NCI-H1092 treated with DMSO at 0.1 percent for 48 hours (cell line): ENCODE data around the gene SLC44A5.
"Not testable (repeated sequence)": the region's sequence is repeated elsewhere in the genome, so short reads cannot be mapped to it uniquely, and the experiment has no call there.

Experiments used
- DNase-seq: peaks from one replicate; lab custom pipeline; 2025; lab: John Stamatoyannopoulos, UW

SLC44A5 gene

GRCh38 chr1:75366595-75366994 lies 244.3 kb downstream of the SLC44A5 start:
- no peak for DNase-seq

- no peak for DNase-seq
Measured at GRCh38 chr1:75361260-75361659, 249.7 kb downstream of the SLC44A5 start.

GRCh38 chr1:75354267-75354666 lies 256.6 kb downstream of the SLC44A5 start:
- not testable (repeated sequence) for DNase-seq

GRCh38 chr1:75353051-75353450 lies 257.9 kb downstream of the SLC44A5 start:
- no peak for DNase-seq

- no peak for DNase-seq
Measured at GRCh38 chr1:75345538-75346292, 265.2 kb downstream of the SLC44A5 start.

- peak; percentile 73 for DNase-seq
Measured at GRCh38 chr1:75342786-75343185, 268.1 kb downstream of the SLC44A5 start.

- DNase-seq: no peak
Measured at GRCh38 chr1:75341537-75341936, 269.4 kb downstream of the SLC44A5 start.

- peak; percentile 70 for DNase-seq
Measured at GRCh38 chr1:75338616-75339483, 272.1 kb downstream of the SLC44A5 start.

GRCh38 chr1:75334876-75335389 lies 276.0 kb downstream of the SLC44A5 start:
- DNase-seq: no peak

- DNase-seq: no peak
Measured at GRCh38 chr1:75330624-75331023, 280.3 kb downstream of the SLC44A5 start.

GRCh38 chr1:75328691-75329090 lies 282.2 kb downstream of the SLC44A5 start:
- no peak for DNase-seq

GRCh38 chr1:75327395-75327794 lies 283.5 kb downstream of the SLC44A5 start:
- no peak for DNase-seq

GRCh38 chr1:75317976-75318375 lies 292.9 kb downstream of the SLC44A5 start:
- DNase-seq: no peak

- no peak for DNase-seq
Measured at GRCh38 chr1:75316230-75316629, 294.7 kb downstream of the SLC44A5 start.

- no peak for DNase-seq
Measured at GRCh38 chr1:75312620-75313019, 298.3 kb downstream of the SLC44A5 start.

- no peak for DNase-seq
Measured at GRCh38 chr1:75310067-75310466, 300.8 kb downstream of the SLC44A5 start.

- DNase-seq: no peak
Measured at GRCh38 chr1:75308365-75308764, 302.5 kb downstream of the SLC44A5 start.

GRCh38 chr1:75305061-75305460 lies 305.9 kb downstream of the SLC44A5 start:
- DNase-seq: no peak

- DNase-seq: no peak
Measured at GRCh38 chr1:75293270-75293669, 317.6 kb downstream of the SLC44A5 start.

- no peak for DNase-seq
Measured at GRCh38 chr1:75292013-75292412, 318.9 kb downstream of the SLC44A5 start.

- no peak for DNase-seq
Measured at GRCh38 chr1:75276385-75276784, 334.5 kb downstream of the SLC44A5 start.

- no peak for DNase-seq
Measured at GRCh38 chr1:75275631-75276030, 335.3 kb downstream of the SLC44A5 start.

GRCh38 chr1:75274920-75275506 lies 335.9 kb downstream of the SLC44A5 start:
- DNase-seq: no peak
